Measurements from ENCODE around the gene SOCS4. TPM values are rescaled to one million over a fixed set of nuclear protein-coding genes. Genes with fewer than 3 reads are reported as not detected.

SOCS4 gene
- total RNA-seq, 4 donors from 2014 or later: 25.4 to 45.0 (median 37.9) TPM

DNA sequence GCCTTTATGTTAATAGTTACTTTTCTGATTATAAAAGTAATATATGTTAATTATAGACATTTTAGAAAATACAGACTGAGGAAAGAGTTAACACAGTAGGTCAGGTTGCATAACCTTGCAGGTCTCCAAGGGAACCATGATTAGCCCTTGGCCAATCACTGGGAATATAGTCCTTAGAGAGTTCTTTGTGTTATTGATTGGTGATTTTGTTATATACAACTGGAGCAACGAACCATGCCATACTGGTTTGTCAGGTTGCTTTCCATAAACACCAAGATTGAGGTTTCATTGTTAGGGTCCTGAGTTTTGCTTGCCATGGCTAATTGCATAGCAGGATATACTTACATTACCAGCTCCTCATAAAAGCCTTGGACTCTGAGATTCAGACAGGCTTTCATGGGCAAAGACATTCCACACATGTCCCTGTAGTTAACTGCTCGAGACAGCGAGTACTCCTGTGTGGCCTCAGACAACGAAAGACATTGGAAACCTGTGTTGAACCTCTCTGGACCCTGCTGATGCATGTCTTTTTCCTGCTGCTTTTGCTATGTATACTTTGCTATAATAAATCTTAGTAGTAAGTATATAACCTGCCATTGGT is 58.1 kb downstream of the SOCS4 start:
- Histone ChIP-seq H3K4me3 (no peak overlapping the region), H3K36me3 (no peaks in the 10 kb centered on the region), H3K4me1 (peaks cover 0 to 10% (median 0%) of the 10 kb centered on the region in 3 donors), H3K27me3 (no peaks in the 10 kb centered on the region), H3K27ac (no peak overlapping the region), H3K9me3 (no peaks in the 10 kb centered on the region)
- 71 to 78% methylated on average over 4 of the region's 4 CpGs for WGBS, 2 donors (ENCODE audit: low coverage in 1 of 2)
- TF ChIP-seq, protein P1, sequence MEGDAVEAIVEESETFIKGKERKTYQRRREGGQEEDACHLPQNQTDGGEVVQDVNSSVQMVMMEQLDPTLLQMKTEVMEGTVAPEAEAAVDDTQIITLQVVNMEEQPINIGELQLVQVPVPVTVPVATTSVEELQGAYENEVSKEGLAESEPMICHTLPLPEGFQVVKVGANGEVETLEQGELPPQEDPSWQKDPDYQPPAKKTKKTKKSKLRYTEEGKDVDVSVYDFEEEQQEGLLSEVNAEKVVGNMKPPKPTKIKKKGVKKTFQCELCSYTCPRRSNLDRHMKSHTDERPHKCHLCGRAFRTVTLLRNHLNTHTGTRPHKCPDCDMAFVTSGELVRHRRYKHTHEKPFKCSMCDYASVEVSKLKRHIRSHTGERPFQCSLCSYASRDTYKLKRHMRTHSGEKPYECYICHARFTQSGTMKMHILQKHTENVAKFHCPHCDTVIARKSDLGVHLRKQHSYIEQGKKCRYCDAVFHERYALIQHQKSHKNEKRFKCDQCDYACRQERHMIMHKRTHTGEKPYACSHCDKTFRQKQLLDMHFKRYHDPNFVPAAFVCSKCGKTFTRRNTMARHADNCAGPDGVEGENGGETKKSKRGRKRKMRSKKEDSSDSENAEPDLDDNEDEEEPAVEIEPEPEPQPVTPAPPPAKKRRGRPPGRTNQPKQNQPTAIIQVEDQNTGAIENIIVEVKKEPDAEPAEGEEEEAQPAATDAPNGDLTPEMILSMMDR (IDR thresholded peaks at IDR 0.05): no peak
- TF ChIP-seq POLR2A (IDR thresholded peaks at IDR 0.05) (no peak), POLR2AphosphoS5 (IDR thresholded peaks at IDR 0.05) (no peak), EP300 (IDR thresholded peaks at IDR 0.05) (no peak)
- no peak for ATAC-seq

DNA sequence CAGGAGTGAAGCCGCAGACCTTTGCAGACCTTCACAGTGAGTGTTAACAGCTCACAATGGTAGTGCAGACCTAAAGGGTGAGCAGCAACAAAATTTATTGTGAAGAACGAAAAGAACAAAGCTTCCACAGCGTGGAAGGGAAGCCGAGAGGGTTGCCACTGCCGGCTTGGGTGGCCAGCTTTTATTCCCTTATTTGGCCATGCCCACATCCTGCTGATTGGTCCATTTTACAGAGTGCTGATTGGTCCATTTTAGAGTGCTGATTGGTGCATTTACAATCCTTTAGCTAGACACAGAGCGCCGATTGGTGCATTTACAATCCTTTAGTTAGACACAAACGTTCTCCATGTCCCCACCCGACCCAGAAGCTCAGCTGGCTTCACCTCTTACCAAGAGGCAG is 59.9 kb downstream of the SOCS4 start:
- peaks cover 0 to 17% (median 0%) of the 10 kb centered on the region in 3 donors for H3K4me1 ChIP-seq
- no peak overlapping the region for H3K27ac ChIP-seq
- ATAC-seq: no peak
- H3K9me3 ChIP-seq: no peaks in the 10 kb centered on the region
- no peaks in the 10 kb centered on the region for H3K27me3 ChIP-seq
- no peak for TF ChIP-seq EP300 (IDR thresholded peaks at IDR 0.05)
- TF ChIP-seq POLR2A (IDR thresholded peaks at IDR 0.05): no peak
- TF ChIP-seq POLR2AphosphoS5 (IDR thresholded peaks at IDR 0.05): no peak
- TF ChIP-seq, protein P1 (IDR thresholded peaks at IDR 0.05): no peak
- no peak overlapping the region for H3K4me3 ChIP-seq
- no peaks in the 10 kb centered on the region for H3K36me3 ChIP-seq
- WGBS, 2 donors (ENCODE audit: low coverage in 1 of 2): 83 to 96% methylated on average over 4 to 5 of the region's 9 CpGs

- H3K27ac ChIP-seq: no peak overlapping the region
- no peaks in the 10 kb centered on the region for H3K36me3 ChIP-seq
- H3K9me3 ChIP-seq: no peaks in the 10 kb centered on the region
- TF ChIP-seq, protein P1 (IDR thresholded peaks at IDR 0.05): no peak
- TF ChIP-seq POLR2AphosphoS5 (IDR thresholded peaks at IDR 0.05): no peak
- no peak for TF ChIP-seq EP300 (IDR thresholded peaks at IDR 0.05)
- no peak for TF ChIP-seq POLR2A (IDR thresholded peaks at IDR 0.05)
- no peak overlapping the region for H3K4me3 ChIP-seq
- H3K27me3 ChIP-seq: no peaks in the 10 kb centered on the region
- H3K4me1 ChIP-seq: peaks cover 0 to 20% (median 0%) of the 10 kb centered on the region in 3 donors
- no peak for ATAC-seq
Measured at GRCh38 chr14:55088356-55088755, 61.3 kb downstream of the SOCS4 start.

- no peak overlapping the region for H3K4me3 ChIP-seq
- ATAC-seq: no peak
- 50 to 60% methylated on average over 2 to 3 of the region's 4 CpGs for whole genome bisulfite sequencing, 2 donors (ENCODE audit: low coverage in 1 of 2)
- H3K36me3 ChIP-seq: no peaks in the 10 kb centered on the region
- no peak for TF ChIP-seq POLR2AphosphoS5 (IDR thresholded peaks at IDR 0.05)
- TF ChIP-seq POLR2A (IDR thresholded peaks at IDR 0.05): no peak
- TF ChIP-seq EP300 (IDR thresholded peaks at IDR 0.05): no peak
- no peak overlapping the region for H3K27ac ChIP-seq
- H3K4me1 ChIP-seq: peaks cover 0 to 20% (median 0%) of the 10 kb centered on the region in 3 donors
- no peaks in the 10 kb centered on the region for H3K27me3 ChIP-seq
- H3K9me3 ChIP-seq: no peaks in the 10 kb centered on the region
Measured at GRCh38 chr14:55092341-55092740, 65.3 kb downstream of the SOCS4 start.

- no peaks in the 10 kb centered on the region for H3K9me3 ChIP-seq
- peaks cover 0 to 38% (median 0%) of the 10 kb centered on the region in 3 donors for H3K4me1 ChIP-seq
- H3K4me3 ChIP-seq: no peak overlapping the region
- TF ChIP-seq EP300 (IDR thresholded peaks at IDR 0.05) (no peak), POLR2A (IDR thresholded peaks at IDR 0.05) (no peak), POLR2AphosphoS5 (IDR thresholded peaks at IDR 0.05) (no peak)
- TF ChIP-seq, protein P1 (IDR thresholded peaks at IDR 0.05): no peak
- H3K27ac ChIP-seq: no peak overlapping the region
- WGBS, 2 donors (ENCODE audit: low coverage in 1 of 2): 68 to 70% methylated on average over 7 to 9 of the region's 9 CpGs
- no peak for ATAC-seq
- no peaks in the 10 kb centered on the region for H3K36me3 ChIP-seq
- no peaks in the 10 kb centered on the region for H3K27me3 ChIP-seq
Measured at GRCh38 chr14:55094292-55095157, 67.5 kb downstream of the SOCS4 start.
